ENCODE data around the gene CACNA1D.

The CACNA1D gene

GRCh38 chr3:53804697-53805462 is 310.5 kb downstream of the CACNA1D start:
- no peak overlapping the region for H3K9ac ChIP-seq (ENCODE audit: low read depth, low read length)
- H3K9me3 ChIP-seq (ENCODE audit: control insufficient read depth, insufficient read depth, low read length) = no peaks in the 10 kb centered on the region
- no peaks in the 10 kb centered on the region for H3K36me3 ChIP-seq (ENCODE audit: control insufficient read depth, insufficient read depth, low read length)
- no peaks in the 10 kb centered on the region for H3K4me1 ChIP-seq (ENCODE audit: control insufficient read depth, insufficient read depth, low read length)
- no peak overlapping the region for H3K4me3 ChIP-seq (ENCODE audit: low read depth, low read length)
- no peaks in the 10 kb centered on the region for H3K27me3 ChIP-seq (ENCODE audit: control insufficient read depth, insufficient read depth, low read length)

- Histone ChIP-seq H3K27me3 (ENCODE audit: control insufficient read depth, insufficient read depth, low read length) (no peaks in the 10 kb centered on the region), H3K36me3 (ENCODE audit: control insufficient read depth, insufficient read depth, low read length) (no peaks in the 10 kb centered on the region), H3K4me1 (ENCODE audit: control insufficient read depth, insufficient read depth, low read length) (no peaks in the 10 kb centered on the region), H3K9me3 (ENCODE audit: control insufficient read depth, insufficient read depth, low read length) (no peaks in the 10 kb centered on the region), H3K9ac (ENCODE audit: low read depth, low read length) (no peak overlapping the region), H3K4me3 (ENCODE audit: low read depth, low read length) (no peak overlapping the region)
These were observed 311.2 kb downstream of the CACNA1D start for GRCh38 chr3:53805463-53806159.

- Histone ChIP-seq H3K4me3 (ENCODE audit: low read depth, low read length) (no peak overlapping the region), H3K27me3 (ENCODE audit: control insufficient read depth, insufficient read depth, low read length) (no peaks in the 10 kb centered on the region), H3K4me1 (ENCODE audit: control insufficient read depth, insufficient read depth, low read length) (no peaks in the 10 kb centered on the region), H3K36me3 (ENCODE audit: control insufficient read depth, insufficient read depth, low read length) (no peaks in the 10 kb centered on the region), H3K9me3 (ENCODE audit: control insufficient read depth, insufficient read depth, low read length) (no peaks in the 10 kb centered on the region), H3K9ac (ENCODE audit: low read depth, low read length) (no peak overlapping the region)
These were observed 312.0 kb downstream of the CACNA1D start for GRCh38 chr3:53806182-53807116.

GRCh38 chr3:53807117-53807810 is 312.9 kb downstream of the CACNA1D start:
- H3K9ac ChIP-seq (ENCODE audit: low read depth, low read length) = no peak overlapping the region
- H3K4me1 ChIP-seq (ENCODE audit: control insufficient read depth, insufficient read depth, low read length) = no peaks in the 10 kb centered on the region
- H3K36me3 ChIP-seq (ENCODE audit: control insufficient read depth, insufficient read depth, low read length) = no peaks in the 10 kb centered on the region
- no peak overlapping the region for H3K4me3 ChIP-seq (ENCODE audit: low read depth, low read length)
- no peaks in the 10 kb centered on the region for H3K27me3 ChIP-seq (ENCODE audit: control insufficient read depth, insufficient read depth, low read length)
- no peaks in the 10 kb centered on the region for H3K9me3 ChIP-seq (ENCODE audit: control insufficient read depth, insufficient read depth, low read length)

GRCh38 chr3:53808496-53808895 is 314.1 kb downstream of the CACNA1D start:
- H3K36me3 ChIP-seq (ENCODE audit: control insufficient read depth, insufficient read depth, low read length) = no peaks in the 10 kb centered on the region

GRCh38 chr3:53809267-53809666 is 314.9 kb downstream of the CACNA1D start:
- H3K9me3 ChIP-seq (ENCODE audit: control insufficient read depth, insufficient read depth, low read length) = no peaks in the 10 kb centered on the region
- H3K9ac ChIP-seq (ENCODE audit: low read depth, low read length) = no peak overlapping the region
- no peaks in the 10 kb centered on the region for H3K4me1 ChIP-seq (ENCODE audit: control insufficient read depth, insufficient read depth, low read length)
- no peaks in the 10 kb centered on the region for H3K27me3 ChIP-seq (ENCODE audit: control insufficient read depth, insufficient read depth, low read length)
- no peak overlapping the region for H3K4me3 ChIP-seq (ENCODE audit: low read depth, low read length)
- H3K36me3 ChIP-seq (ENCODE audit: control insufficient read depth, insufficient read depth, low read length) = no peaks in the 10 kb centered on the region

More at GRCh38 chr3:53808496-53808895, 314.1 kb downstream of the CACNA1D start:
- H3K9ac ChIP-seq (ENCODE audit: low read depth, low read length) = no peak overlapping the region
- no peak overlapping the region for H3K4me3 ChIP-seq (ENCODE audit: low read depth, low read length)
- no peaks in the 10 kb centered on the region for H3K27me3 ChIP-seq (ENCODE audit: control insufficient read depth, insufficient read depth, low read length)
- no peaks in the 10 kb centered on the region for H3K9me3 ChIP-seq (ENCODE audit: control insufficient read depth, insufficient read depth, low read length)
- no peaks in the 10 kb centered on the region for H3K4me1 ChIP-seq (ENCODE audit: control insufficient read depth, insufficient read depth, low read length)

GRCh38 chr3:53809764-53810400 is 315.5 kb downstream of the CACNA1D start:
- Histone ChIP-seq H3K4me3 (ENCODE audit: low read depth, low read length) (no peak overlapping the region), H3K27me3 (ENCODE audit: control insufficient read depth, insufficient read depth, low read length) (no peaks in the 10 kb centered on the region)

GRCh38 chr3:53811143-53811927 is 316.9 kb downstream of the CACNA1D start:
- no peaks in the 10 kb centered on the region for H3K27me3 ChIP-seq (ENCODE audit: control insufficient read depth, insufficient read depth, low read length)
- no peak overlapping the region for H3K9ac ChIP-seq (ENCODE audit: low read depth, low read length)
- H3K4me3 ChIP-seq (ENCODE audit: low read depth, low read length) = no peak overlapping the region
- no peaks in the 10 kb centered on the region for H3K4me1 ChIP-seq (ENCODE audit: control insufficient read depth, insufficient read depth, low read length)
- no peaks in the 10 kb centered on the region for H3K9me3 ChIP-seq (ENCODE audit: control insufficient read depth, insufficient read depth, low read length)
- no peaks in the 10 kb centered on the region for H3K36me3 ChIP-seq (ENCODE audit: control insufficient read depth, insufficient read depth, low read length)

More at GRCh38 chr3:53809764-53810400, 315.5 kb downstream of the CACNA1D start:
- Histone ChIP-seq H3K9me3 (ENCODE audit: control insufficient read depth, insufficient read depth, low read length) (no peaks in the 10 kb centered on the region), H3K4me1 (ENCODE audit: control insufficient read depth, insufficient read depth, low read length) (no peaks in the 10 kb centered on the region), H3K36me3 (ENCODE audit: control insufficient read depth, insufficient read depth, low read length) (no peaks in the 10 kb centered on the region), H3K9ac (ENCODE audit: low read depth, low read length) (no peak overlapping the region)

- no peaks in the 10 kb centered on the region for H3K9me3 ChIP-seq (ENCODE audit: control insufficient read depth, insufficient read depth, low read length)
These were observed 318.0 kb downstream of the CACNA1D start for GRCh38 chr3:53812434-53812833.

GRCh38 chr3:53813229-53813628 is 318.8 kb downstream of the CACNA1D start:
- H3K9ac ChIP-seq (ENCODE audit: low read depth, low read length) = no peak overlapping the region
- peaks cover 6% of the 10 kb centered on the region for H3K36me3 ChIP-seq (ENCODE audit: control insufficient read depth, insufficient read depth, low read length)
- H3K27me3 ChIP-seq (ENCODE audit: control insufficient read depth, insufficient read depth, low read length) = no peaks in the 10 kb centered on the region
- H3K4me3 ChIP-seq (ENCODE audit: low read depth, low read length) = no peak overlapping the region
- no peaks in the 10 kb centered on the region for H3K9me3 ChIP-seq (ENCODE audit: control insufficient read depth, insufficient read depth, low read length)
- no peaks in the 10 kb centered on the region for H3K4me1 ChIP-seq (ENCODE audit: control insufficient read depth, insufficient read depth, low read length)

More at GRCh38 chr3:53812434-53812833, 318.0 kb downstream of the CACNA1D start:
- Histone ChIP-seq H3K4me1 (ENCODE audit: control insufficient read depth, insufficient read depth, low read length) (no peaks in the 10 kb centered on the region), H3K9ac (ENCODE audit: low read depth, low read length) (no peak overlapping the region), H3K4me3 (ENCODE audit: low read depth, low read length) (no peak overlapping the region), H3K36me3 (ENCODE audit: control insufficient read depth, insufficient read depth, low read length) (peaks cover 2% of the 10 kb centered on the region), H3K27me3 (ENCODE audit: control insufficient read depth, insufficient read depth, low read length) (no peaks in the 10 kb centered on the region)
